Measurements from ENCODE around the gene RPP30. TPM values are rescaled to one million over a fixed set of nuclear protein-coding genes. Genes with fewer than 3 reads are reported as not detected.
A peak's percentile ranks its signal among the peaks of the same experiment; 100 is the strongest.
"Not testable (repeated sequence)": the region's sequence is repeated elsewhere in the genome, so short reads cannot be mapped to it uniquely, and the experiment has no call there.

Gene RPP30
- total RNA-seq, 1 donor from 2014 or later, result 45.2 TPM

DNA sequence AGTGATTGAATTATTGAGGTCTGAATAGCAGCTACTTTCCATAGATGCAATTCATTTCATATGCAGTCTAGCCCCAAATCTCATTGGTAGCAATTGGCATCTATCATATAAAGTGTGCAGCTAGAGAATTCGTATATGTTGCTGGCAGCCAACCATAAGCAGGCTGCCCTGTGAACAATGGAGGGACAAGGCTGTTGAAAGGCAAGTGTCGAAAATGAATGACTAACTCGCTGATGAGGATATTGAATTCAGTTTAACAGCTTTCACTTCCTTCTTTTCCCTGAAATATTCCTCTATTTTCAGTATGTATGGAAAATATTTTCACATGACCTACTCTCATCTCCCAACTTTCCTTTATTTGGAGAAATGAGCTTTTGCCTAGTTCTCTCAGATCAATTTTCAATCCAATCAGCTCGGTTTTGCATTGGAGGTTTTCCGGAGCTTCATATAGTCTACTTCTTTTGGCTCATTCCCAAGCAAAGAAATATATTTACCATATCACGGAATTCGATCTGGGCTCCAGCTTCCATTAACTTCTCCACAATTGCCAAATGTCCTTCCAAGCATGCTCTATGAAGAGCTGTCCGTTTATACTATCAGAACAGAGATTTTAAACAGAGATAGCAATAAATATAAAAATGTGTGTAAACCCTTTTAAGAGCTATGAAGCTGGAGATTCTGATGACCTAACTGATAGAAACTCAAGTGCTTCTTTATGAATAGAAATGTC lies 45.6 kb downstream of the RPP30 start:
- DNase-seq, result peak; percentile 30

DNA sequence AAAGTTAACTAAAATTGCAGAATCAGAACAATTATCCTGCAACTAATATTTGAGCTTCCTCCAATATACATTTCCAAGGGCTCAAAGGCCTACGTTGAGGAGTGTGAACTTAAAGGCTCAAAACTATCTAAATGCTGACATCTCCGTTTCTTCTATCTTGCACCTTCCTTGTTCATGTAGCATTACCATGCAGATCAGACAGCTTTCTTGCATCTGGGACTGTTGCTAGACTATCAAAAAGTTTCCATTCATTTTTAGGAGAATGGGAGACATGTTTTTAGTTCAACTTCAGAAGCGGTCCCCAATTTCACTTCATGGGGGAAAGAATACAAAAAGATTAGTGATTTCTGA lies 46.2 kb downstream of the RPP30 start:
- DNase-seq, result no peak

DNA sequence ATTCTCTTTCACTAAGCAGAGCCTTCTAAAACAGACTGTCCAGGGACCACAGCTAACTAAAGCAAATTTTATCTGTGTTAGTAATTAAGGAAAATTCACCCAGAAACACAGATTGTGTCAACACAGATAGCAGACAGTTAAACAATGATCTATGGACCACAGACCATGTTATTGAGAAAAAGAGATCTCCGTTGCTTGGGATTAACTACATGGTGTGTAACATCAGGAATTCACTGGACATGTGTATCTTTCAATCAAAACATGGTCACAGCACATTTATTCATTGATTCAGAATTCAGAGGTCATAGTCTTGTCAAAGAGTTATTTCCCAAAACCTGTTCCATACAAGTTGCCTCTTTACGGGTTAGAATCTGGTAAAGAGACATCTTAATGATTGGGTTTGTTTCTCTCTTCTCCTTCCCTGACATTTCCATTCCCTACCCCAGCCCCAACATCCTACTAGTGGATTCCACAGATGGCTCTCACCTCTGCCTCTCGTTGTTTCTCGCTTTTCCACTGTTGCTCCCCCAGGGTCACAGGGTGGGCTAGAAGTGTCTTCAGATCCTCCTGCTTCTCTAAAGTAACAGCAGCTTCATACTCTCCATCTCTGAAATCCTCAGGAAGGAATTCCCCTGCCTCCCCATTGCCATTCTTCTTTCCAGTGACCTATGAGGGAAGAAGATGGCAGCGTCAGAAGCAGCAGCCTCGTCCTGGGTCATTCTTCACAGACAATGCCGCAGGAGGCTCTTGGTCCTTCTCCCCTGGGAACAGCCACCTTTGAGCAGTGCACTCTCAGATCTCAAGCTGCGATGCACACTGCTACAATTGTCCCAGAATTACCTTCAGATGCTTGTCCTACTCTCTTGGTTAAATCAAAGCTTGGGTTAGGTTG lies 48.2 kb downstream of the RPP30 start:
- no peak for DNase-seq

DNA sequence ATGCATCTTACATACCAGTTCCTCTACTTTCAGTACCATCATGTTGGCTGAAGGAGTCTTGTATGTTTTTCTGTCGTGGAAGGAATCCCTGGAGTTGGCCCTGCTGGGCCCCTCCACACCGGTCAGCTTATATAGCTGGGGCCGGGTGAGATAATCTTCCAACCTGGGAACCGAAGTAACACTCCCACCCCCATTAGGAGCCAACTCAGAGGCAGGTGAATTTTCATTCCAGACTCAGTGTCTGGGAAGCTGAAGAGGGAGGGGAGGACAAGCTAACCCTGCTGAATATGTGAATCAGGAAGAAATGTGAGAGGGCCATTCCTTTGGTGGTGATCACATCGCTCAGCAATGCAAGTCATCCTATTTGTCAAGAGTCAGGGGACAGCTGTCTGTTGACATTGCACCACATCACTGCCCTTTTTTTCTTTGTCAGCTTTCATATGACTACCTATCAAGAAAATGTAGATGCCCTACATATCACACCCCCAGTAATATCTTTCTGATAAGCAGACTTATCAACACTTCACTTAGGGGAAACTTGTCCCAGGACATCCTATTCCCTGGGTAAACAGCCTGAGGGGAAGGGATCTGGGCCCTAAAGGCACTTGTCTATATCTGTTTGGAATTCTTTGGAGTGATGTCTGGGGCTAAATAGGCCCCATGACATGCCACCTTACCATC lies 49.4 kb downstream of the RPP30 start, which contains the start of gene ANKRD1:
ANKRD1 (minus strand) TSS at position 102 of the 681 bp plus-strand sequence; CDS start at position 42, 60 bp downstream.
- no peak for DNase-seq

DNA sequence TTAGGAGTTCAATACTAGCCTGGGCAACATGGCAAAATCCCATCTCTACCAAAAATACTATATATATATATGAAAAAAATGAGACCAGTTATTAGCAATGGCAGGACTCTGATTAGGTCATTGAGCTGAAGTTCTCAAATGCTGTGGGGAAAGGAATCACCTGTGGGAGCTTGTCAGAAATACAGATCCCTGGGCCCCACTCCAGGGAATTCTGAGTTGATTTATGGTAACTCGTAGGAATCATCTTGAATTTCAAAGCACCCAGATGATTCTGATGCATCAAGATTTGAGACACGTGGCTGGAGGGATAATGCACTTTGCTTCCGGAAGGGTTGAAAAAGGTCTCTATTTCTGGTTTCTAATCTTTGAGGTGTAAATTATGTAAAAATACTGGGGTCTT lies 50.1 kb downstream of the RPP30 start:
- no peak for DNase-seq

DNA sequence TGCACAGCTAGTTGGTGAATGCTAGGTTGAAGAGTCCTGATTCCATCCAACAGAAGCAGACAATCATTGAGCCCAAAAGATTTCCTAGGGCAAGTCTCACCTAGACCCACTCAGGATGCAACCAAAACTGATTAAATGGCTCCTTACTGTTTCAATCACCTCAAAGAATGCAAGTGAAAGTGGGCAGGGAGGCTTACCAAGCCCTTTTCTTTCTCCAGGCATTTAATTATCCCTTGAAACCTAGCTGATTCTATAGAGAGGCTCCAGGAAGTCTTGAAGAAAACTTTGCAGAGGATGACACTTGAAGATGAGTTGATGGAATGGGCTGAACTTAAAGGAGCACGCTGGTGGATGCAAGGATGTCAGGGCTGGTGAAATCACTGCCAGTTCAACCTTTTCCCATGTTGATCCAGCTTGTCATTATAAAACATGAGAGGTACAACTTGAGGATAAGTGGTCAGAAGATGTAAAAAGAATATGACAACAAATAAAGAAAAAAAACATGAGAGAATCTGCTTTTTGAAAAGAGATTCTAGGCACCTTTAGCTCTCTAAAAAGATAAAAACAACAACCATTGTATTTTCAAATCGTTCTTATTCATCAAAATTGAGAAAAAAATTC lies 51.4 kb downstream of the RPP30 start:
- no peak for DNase-seq

DNA sequence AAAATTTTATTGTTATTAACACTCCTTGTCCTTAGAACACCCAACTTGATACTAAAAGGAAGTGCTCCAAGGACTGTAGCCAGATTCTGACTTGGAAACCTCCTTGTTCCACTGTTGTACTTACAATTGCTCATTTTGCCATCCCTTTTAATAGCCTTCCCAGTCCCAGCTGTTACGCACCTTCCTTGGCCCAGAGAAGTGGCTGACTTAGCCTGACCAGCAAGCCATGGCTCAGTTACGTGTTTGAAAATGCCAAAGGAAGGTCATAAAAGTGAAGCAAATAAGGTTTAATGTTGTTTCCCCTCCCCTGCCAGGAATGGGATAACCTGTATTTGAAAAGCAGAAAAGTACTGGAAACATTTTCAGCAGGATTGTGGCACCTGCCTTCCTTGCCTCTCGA lies 52.8 kb downstream of the RPP30 start:
- no peak for DNase-seq

DNA sequence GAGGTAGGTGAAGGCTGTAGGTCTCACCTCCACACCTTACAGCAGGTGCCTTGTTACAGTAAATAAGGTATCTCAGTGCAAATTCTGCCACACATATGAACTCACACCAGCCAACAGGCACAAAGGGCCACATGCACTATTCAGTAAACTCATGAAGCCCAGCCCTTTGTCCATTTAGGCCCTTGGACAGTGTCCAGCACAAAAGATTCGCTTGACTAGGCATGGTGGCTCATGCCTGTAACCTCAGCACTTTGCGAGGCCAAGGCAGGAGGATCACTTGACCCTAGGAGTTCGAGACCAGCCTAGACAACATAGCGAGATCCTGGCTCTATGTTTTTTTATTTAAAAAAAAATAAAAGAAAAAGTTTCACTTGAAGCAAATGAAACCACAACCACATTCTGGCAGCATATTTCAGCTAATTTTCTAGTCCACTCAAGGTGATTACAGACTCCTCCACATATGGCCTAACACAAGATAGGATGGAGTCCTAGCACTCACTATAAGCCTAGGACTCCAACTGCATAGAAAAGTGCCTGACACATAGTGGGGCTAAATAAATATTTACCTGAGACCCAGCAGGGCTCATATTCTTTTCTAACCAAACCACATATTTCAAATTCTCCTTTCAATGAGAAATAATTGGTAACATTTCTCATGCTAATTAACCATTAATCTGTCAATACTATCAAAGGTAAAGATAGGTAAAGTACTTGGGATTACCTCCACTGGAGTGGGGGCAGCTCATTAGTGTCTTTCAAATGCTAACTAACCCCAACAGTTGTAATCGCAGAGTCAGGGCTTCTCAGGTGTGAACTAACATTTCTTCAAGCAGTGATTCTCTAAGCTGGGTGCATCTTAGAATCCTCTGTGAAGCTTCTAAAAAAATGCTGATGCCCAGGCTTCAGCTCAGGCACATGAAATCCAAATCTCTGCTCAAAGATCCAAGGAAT lies 53.6 kb downstream of the RPP30 start:
- DNase-seq, result no peak

DNA sequence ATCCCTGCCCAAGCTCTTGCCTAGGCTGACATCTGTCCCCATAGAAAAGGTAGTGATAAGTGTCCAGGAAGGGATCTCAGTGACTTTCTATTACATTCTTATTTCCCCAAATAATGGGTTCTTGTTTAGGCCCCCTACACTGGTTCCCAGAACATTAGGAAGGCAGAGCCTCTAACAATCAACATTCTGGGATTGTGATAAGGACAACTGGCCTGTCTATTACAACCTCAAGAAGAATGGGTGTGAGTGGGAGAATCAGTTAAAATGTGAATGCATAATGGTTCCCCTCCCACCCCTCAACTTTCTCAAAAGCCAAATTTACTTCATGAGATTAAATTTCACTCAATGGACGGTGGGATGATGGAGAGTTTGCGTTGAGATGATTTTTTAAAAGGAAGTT lies 55.5 kb downstream of the RPP30 start:
- no peak for DNase-seq

DNA sequence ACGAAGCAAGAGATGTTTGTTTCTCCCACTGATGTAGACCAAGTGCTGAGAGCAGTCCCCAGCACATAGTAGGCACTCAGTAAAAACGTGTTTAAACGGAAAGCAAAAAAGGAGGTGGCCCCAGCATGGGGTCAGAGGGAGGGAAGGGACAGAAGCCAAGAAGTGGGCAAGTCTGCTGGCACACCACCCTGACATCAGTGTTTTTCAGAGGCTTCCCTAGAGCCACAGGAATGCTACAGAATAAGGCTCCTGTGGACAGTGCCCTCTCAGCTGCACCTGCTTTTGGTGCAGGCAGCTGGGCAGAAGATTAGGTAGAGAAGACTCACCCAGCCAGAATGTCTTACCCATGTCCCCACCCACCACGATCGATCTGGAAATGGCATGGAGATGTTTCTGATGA lies 57.4 kb downstream of the RPP30 start:
- DNase-seq, result no peak

DNA sequence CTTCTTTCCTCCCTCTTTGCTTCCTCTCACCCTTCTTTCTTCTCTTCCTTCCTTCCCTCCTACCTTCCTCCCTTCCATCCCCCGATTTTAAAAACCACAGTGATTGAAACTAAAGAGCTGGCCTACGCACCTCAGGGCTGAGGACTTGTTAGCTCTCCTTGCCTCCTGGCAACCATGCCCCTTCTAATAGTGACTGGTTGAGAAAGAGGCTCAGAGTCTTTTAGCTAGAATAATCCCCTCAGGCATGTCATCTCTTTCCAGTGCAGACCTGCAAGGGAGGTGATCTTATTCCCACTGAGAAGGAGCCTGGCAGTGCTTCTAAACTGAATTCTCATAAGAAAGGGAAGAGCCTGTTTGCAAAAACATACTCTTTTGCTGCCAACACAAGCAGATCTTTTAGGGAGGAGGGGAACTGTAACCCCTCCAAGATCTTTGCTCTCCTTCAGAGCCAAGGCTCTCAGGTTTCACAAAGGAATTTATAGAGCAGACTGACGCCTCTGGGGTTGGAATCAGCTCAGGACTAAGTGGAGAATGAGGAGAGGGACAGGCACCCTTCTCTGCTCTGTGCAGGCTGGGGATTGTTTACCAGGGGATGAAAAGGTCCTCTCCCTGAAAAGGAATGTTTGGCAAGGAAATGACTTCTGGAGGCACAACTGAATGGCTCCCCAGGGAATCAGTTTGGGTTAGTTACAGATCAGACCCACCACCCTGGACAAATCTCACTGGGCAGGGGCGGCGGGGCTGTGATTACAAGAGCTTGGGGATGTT lies 58.5 kb downstream of the RPP30 start:
- DNase-seq, result peak; percentile 69

DNA sequence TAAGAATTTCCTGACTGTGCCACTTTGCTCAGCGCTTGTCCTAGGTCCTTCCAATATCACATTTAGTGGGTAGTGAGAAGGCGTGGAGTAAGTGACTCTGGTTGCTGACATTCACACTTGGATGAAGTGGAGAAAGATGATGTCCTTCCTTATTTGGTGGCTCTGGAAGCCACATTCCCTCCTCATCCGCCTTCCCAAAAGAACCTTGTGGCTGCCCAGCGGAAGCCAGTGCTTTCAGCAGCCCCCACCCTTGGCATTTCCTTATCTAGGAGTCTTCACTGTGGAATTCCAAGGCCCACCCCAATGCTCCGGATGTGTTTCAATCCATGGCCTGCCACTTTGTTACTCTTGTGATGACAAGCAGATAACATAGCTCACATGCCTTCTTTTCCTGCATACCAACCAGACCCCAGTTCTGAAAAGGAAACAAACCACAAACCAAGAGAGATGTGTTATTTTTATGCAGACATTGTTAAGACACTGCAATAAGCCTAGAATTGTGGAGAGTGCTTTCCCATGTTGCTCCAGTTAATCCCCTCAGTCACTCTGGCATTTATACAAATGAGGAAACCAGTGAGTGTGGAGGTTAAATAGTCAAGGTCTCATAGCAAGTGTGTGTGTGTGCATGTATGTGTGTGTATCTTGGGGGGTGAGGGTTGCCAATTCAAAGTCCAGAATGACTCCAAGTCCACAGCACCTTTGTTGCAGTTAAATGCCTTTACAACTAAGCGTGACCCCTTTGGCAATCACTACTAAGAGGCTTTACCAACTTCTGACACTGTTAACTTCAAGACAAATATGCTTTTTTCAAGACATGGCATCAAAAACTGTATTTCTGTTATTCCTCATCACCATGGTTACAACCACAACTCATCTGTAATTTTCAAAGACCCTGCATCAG lies 59.4 kb downstream of the RPP30 start:
- DNase-seq, result no peak

DNA sequence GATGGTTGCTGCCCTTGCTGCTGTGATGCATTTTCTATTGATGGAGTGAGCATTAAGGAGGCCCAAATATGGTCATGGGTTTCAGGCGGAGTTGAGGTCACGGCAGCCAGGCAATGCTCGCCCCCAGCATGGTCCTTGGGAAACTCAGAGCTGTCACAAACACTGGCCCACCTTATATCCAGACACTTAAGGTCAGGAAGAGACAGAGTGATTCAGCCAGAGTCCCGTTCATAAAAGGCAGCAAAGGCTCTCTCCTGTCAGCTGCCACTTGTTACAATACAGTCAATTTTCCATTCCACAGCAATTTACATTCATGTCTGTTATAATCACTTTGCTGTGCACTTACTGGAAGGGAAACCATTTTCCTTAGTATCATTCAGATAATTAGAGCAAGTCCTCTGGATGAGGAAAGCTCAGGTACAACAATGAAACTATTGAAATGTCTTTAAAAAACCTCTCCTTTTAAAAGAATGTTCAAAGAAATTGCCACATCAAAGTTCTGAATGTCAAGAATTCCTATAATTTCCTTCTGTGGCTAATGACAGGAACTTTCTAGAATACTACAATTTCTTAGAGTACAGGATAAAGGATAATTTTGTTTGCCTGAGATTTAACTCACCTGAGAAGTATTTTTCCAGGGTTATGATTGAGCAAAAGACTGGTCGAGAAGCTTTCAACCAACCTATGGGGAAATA lies 64.0 kb downstream of the RPP30 start:
- no peak for DNase-seq

DNA sequence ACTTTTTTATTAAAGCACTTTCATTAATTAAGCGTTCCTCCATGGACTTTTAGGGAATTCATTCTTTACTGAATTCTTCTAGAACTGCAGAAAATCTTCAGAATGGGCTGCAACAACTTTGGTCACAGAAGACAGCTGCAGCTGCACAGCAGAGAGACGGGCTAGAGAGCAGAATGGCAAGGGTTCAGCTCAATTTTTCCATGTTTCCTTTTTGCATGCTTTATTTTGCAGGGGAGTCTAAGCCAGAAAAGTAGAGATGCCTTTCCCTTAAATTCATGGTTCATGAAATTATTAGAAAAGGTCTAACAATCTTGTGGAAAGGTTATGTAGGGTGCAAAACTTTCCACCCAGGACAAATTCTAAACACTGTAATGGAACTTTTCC lies 64.5 kb downstream of the RPP30 start:
- no peak for DNase-seq

DNA sequence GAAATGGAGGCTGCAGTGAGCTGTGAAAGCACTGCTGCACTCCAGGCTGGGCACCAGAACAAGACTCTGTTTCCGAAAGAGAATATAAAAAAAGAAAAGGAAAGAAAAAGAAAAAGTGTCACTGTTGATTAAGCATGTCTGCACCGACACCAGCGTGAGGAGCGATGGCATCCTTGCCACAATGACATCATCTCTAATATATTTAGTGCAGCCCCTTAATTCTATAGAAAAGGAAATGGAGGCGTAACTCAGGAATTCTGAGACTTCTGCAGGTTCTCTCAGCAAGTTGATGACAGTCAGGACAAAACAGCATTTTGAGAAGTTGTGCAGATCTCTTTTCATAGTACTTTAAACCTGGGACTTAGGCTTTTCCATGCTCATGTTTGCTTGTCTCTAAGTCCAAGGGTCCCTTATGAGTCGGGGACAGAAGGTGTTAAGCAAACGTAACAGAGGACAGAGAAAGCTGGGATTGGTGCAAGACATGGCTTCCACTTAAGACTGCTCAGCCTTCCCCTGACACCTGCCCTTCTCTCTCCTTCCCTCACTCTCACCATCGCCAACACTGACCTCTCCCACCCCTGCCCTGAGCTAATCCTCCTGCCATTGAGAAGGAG lies 66.0 kb downstream of the RPP30 start:
- no peak for DNase-seq

DNA sequence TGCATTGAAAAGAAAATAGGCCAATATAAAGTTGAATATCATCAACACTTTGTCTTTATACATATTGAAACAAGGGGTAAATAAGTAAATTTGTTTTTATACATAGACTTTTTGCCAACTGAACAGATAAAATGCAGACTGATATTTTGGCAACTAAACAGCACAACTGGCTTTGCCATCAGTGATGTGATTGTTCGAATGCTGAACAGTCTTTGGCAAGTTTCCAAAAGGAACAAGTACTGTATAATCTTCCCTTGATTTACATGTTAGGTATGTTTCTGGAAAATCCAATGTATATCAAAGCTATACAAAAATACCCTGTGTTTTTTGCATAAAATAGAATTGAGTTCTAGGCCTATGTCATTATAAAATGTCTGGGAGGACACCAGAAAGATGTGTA lies 67.3 kb downstream of the RPP30 start:
- DNase-seq, result no peak

DNA sequence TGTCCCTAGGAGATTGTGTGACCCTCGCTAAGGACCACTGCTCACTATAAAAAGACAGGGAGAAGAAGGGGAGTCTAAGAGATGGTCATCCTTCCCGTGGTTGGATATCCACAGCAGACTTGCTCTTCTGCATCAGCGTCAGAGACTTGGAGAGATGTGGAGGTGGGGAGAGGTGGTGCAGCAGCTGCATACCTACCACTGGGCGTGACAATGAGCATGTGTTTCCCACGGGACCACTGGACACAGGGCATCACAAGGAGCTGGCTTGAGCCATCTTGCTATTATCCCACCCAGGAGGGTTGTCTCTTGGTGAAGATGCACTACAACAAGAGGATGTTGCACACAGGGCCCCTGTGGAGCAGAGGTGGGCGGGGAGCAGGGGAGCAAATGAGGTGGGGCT lies 67.9 kb downstream of the RPP30 start:
- no peak for DNase-seq

DNA sequence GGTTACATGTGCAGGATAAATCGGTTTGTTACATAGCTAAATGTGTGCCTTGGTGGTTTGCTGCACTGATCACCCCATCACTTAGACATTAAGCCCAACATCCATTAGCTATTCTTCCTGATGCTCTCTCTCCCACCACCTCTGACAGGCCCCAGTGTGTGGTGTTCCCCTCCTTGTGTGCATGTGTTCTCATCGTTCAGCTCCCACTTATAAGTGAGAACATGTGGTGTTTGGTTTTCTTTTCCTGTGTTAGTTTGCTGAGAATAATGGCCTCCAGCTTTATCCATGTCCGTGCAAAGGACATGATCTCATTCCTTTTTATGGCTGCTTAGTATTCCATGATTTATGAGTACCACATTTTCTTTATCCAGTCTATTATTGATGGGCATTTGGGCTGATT lies 71.2 kb downstream of the RPP30 start:
- not testable (repeated sequence) for DNase-seq
